GM18499 (cell line): ENCODE results near the gene NOVA1.

Experiments used
- ATAC-seq: cut with Tn5 transposase; IDR thresholded peaks from one replicate; pipeline ENCODE4 v1.9.1; 2021; ENCODE audit warnings: moderate number of reproducible peaks; ENCODE audit not compliant: insufficient read depth, unreplicated experiment

NOVA1 gene

DNA sequence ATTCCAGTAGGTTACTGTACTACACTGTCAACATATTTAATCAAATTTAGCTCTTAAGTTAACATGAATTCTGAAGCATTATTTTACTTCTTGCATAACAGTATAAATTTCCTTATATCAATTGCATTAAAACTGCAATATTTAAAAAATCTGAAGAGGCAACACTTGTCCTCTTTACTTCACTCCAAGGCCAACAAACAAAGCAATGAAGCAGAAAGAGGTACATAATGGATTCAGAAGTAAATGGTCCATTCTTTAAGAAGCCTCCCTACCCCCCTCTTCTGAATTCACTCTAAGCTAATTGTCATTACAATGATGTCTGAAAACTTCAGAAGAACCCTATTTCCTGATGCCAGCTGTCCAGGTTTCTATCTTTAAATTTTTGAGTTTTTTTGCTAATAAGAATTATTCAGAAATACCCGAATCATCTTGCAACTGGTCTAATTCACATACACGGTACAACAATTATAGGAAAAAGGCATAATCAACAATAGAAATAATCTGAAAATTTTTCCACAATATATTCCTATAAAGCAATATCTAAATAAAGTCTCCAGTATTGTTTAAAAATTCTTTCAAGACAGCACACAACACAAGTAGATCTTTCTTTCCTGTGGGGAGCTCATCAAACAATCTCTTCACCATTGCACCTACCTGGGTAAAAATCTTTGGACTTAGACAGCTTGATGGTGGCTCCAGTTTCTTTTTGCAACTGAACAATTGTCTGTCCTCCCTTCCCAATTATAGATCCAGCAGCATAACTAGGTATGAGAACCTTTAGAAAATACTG, 2.9 kb downstream of the NOVA1 start:
- no peak for ATAC-seq

DNA sequence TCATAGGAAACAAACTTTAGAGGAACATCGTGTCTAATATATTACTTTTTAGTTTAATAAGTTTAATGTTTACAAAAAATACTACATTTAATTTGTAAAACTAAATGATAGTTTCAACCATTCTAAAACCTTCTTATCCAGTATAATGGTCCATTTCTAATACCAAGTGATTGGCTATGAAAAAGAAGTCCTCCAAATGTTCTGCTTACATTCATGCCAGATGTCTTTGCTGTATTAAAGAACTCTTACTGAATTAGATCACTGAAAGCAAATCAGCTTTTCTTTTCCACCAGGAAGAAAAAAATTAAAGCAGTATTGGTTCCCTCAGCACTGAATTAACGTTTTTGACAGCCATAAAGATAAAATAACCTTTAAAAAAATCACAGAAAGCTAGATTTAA, 3.7 kb downstream of the NOVA1 start:
- no peak for ATAC-seq

DNA sequence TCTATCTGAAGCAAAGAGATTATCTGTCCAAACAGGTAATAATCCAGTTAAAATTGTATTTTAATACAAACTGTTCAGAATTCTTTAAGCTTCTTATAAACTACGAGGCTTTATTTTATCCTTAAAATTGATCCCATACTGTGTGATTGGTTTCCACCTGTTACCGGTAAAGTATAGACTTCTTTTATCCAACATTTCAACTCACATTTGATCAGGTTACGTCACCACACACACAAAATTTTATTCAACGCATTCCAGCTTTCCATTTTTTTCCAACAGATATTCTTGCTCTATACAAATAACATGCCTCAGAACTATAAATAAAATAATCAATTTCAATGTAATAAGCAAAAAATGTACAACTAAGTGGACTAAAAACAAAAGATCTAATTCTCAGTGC, 4.5 kb downstream of the NOVA1 start:
- no peak for ATAC-seq

DNA sequence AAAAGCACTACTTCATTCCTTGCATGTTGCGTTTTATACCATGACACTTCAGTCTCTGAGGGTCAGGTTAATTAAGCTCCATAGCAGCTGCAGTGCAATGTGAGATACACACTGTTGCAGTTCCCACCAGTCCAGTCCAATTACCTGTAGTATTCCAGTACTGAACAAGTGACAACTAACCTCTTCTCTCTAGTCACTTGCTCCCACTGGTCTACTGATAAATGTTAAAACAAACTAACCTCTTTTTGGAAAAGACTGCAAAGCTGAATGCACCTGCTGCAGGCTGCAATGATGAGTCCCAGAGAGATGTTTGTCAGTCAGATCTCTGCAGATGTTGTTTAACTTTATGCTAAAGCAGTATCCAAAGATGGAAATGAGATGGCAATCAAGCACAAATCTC, 7.9 kb downstream of the NOVA1 start:
- no peak for ATAC-seq

DNA sequence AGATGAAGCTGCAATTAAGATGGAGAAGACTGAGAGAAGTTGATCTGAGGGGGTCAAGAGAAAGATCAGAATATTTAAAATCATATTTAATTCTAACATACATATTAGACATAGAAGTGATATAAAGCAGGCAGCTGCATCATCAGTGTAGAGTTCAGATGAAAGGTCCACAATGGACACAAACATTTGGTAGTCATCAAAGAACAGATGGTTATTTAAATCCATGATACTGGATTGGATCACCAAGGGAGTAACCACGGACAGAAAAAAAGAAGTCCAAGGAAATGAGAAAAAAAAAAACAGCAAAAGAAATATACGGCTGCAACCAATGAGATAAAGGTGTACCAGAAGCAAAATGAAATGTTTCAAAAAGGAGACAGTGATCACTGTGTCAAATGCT, 20.1 kb downstream of the NOVA1 start:
- no peak for ATAC-seq

DNA sequence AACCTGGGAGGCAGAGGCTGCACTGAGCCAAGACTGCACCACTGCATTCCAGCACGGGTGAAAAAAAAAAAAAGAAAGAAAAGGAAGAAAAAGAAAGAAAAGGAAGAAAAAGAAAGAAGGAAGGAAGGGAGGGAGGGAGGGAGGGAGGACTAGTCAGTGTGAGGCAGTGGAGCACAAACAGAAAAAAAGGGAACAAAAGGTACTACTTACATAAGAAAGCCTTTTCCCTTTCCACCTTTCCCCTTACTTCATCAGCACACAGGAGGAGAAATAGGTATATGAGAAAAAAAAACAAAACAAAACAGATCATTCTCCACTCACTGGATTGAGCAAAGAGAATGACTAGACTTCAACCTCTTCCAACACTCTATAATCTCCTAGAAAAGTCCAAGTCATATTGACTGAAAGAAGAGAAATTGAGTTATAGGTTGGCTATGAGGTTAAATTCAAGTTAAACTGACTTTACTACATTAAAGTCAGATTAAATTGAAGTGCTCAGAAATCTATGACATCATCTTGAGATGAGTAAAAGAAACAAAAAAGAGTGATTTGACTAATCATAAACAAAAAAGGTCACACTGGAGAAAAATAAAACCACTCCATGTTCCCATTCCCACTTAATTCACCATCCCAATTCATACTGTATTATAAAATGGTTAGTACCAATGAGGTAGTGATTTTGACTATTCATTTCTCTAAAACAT, 43.6 kb downstream of the NOVA1 start:
- ATAC-seq, result no peak

DNA sequence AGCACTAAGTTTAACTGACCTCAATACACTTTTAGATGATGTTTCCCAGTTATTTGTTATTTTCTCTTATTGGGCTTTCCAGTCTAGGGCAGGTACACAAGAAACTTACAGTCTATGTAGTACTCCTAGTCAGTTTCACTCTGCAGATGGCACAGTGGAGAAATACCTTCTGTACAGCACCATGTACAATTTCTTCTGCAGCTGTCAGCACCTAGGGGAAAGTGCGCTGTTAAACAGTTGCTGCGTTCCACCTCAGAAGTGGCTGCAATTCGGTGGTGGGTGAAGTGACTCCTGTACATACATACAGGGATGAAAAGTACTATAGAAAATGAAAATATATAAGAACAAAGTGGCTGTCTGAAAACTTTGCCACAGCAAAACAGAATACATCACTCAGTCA, 48.3 kb downstream of the NOVA1 start:
- ATAC-seq, result no peak

DNA sequence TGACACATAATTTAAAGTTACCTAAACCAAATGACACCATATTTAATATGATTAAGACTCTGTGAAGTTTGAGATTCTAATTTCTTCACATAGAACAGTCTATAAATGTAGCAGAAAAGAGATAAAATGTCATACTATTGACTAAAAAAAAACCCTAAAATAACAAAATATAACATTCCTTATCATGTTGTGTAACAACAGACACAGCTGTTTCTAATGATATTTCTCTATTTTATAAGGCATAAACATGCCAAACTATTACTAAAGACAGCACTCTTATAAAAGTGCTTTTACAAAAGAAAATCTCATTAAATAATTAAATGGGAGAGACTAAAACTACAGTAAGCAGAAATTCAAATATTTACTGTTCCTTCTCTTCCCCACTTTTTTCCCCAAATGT, 49.4 kb downstream of the NOVA1 start:
- no peak for ATAC-seq

DNA sequence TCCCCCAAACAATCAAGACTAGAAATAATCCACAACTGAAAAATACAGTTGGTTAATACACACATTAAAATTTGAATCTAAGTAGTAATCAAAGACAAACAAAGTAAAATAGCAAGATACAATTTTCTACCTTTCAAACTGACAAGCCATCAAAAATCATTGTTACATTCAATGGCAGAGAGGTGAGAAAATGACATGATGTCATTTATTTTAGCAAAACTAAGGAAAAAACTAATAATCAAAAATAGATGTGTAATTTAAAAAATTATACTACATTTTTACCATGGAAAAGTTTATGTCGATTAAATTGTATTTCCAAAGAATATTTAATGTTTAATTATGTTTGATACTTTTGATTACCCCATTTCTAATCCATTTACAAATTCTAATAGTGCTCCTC, 59.7 kb downstream of the NOVA1 start:
- ATAC-seq, result no peak

DNA sequence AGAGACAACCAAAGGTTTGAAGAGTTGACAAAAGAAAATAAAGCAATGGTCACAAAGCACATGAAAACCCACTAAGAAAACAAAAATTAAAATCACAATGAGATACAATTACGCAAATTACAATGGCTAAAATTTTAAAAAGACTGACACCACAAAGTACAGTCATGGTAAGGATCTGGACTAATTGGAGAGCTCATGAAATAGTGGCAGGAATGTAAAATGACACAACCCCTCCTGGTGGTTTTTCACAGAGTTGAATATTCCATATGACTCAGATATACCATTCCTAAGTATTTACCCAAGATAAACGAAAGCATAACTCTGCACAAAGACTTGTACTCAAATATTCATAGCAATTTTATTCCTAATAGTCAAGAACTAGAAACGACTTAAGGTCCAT, 65.9 kb downstream of the NOVA1 start:
- ATAC-seq, result no peak

DNA sequence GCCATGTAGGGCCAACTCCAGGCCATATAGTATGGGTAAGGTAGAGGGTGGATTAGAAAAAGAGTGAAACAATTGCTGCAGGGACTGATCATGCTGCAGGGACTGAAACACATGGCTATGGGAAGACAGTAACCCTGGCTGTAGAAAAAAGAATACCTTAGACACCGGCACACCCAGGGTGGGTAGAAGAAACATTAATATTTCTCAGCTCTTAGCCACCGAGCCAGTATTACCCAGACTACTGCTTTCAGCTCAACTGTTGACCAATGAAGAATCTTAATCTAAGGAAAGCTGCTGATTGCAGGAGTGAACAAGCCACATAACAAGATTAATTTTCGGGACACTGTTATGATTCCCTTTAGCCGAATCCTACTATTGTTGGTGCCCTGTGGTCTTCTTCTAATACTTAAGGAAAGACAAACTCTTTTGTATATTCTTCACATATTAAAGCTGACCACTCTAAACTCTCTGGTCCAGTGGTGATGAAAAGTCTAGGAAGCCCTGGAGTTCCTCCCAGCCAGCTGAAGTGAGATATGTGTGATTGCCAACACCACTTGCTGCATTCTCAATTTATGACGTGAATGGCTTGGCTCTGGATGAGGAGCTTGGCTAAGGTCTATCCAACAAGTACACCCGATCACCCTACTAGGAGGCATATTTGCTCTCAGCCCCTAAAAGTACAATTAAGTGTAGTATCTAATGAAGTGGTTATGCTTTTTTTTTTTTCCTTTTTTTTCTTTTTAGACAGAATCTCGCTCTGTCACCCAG, 69.2 kb downstream of the NOVA1 start:
- no peak for ATAC-seq

DNA sequence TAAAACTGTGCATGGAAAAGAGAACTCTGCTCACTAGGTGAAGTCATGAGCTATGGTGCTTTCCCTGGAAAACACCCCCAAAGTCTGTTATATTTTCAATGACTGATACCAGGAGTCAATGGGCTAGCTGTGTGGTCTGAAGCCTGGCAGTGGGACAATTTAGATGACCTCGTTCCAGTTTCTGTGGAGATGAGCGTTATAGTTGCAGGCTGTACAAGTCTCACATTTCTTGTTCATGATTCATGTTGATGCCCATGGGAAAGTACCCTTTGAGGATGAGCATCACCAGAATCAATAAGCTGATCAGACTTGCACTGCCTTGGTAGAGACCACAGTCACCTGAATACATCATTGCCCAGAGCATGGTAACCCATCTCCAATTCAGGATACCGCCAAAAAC, 70.7 kb downstream of the NOVA1 start:
- ATAC-seq, result no peak

DNA sequence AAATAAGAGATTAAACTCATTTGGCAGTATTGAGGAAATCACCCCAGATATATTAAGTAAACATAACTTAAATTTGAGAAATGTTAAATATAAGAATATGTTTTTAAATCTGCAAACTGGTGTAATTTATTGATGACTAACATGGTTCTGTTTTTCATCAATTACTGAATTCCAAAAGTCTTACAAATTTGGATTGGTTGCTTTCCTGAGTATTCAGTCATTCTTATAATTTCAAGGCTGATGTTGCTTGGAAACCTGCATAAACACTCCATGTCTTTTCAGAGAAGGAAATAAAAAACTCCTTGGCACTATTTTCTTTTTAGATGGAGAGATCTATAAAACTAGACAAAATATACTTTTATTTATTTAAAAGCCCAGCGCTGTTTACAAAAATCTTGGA, 71.7 kb downstream of the NOVA1 start:
- ATAC-seq, result no peak

DNA sequence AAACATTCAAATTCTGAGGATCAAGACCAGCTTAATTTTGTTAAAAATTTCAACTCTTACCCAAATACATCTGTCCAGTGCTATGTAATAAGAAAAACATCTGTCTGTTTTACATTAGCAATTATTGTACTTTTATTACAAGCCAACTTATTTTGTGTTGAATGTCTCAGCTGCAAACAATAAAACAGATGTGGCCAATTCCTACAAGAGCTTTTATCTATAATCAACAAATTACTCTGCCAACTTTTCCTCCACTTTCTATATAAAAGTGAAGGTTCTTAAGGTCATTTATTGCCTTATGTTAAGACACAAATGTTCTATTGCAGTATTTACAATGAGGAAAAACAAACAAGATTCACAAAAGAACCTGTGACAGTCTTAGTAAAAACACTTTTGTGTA, 72.7 kb downstream of the NOVA1 start:
- no peak for ATAC-seq

DNA sequence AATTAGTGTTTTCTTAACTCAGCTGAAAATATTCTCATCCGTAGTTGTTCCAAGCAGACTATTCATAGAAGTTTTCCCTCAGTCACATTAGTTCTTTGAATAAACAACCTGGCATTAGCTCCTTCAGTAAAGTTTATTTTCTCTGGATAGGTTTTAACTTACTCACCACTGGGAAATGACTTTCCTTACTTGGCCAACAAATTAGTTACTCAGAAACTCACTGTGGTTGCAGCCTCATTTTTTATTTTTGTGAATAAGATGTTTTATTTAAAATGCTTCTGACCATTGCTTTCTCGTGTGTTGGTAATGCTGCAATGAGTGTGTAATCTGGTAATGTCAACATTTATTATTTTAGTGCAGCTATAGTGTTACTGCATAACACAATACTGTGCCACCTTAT, 74.9 kb downstream of the NOVA1 start:
- no peak for ATAC-seq

DNA sequence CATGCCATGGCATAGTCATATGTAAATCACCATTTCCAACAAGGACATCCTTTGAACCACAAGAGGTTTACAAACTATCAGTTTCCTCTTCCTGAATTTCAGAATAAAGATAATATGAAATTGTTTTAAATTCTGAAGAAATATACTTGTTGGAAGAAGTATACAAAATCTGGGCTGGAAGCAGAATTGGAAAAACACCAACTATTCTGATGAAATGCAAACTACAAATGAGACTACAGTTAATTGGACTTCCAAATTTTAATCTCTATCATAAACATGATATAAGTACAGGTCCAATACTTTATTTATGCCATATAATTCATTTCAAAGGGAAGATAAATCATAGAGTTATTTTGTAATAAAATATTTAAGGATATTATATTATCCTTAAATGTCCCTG, 80.1 kb downstream of the NOVA1 start:
- no peak for ATAC-seq

DNA sequence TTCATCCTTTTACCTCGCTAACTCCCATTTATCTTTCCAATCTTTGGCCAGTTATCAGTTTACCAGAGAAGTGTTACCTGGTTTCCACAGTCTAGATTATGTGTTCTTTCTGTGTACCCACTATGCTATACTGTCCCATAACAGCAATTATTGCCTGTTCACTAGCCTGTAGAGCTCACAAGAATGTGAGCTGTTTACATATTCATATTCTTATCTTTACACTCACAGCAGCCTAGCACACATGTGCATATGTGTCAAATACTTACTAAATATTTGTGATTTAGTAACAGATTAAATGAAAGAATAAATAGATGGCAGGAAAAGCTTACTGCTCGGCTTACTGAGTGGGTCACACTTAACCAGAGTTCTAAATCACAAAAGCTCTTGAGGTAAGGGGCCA, 97.8 kb downstream of the NOVA1 start:
- ATAC-seq, result no peak

DNA sequence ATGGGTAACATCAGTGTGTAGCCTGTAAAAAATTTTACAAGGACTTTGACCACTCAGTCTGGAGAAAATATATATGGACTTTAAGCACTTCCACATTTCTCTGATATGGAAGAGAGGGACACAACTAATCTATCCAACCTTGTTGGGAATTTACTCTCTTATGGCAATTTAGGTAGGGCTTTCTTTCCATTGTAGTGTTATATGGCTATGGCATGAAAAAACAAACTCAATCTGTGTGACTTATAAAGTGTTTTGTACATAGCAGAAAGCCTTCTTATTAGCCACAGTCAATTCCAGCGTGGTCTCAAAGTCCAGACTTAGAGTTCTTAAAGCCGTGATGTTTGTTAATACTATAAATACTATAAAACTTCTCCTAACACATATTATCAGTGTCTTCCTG, 98.3 kb downstream of the NOVA1 start:
- ATAC-seq, result no peak

DNA sequence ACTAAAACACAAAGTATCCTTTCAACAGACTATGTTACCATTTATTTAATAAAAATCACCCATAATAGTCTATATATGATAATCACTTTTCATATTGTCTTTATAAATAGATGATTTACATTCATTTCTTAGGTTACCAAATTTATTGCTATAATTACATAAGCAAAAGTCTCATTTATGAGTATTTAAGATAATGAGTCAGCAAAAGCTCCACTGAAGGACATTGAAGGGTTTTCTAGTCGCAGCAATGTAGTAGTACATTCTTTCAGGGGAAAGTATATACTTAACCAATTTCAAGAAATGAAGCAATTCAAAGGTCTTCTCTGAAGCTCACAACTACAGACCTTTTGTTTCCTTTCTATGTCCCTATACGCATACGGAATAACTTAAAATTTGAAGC, 110.9 kb downstream of the NOVA1 start:
- ATAC-seq, result no peak

DNA sequence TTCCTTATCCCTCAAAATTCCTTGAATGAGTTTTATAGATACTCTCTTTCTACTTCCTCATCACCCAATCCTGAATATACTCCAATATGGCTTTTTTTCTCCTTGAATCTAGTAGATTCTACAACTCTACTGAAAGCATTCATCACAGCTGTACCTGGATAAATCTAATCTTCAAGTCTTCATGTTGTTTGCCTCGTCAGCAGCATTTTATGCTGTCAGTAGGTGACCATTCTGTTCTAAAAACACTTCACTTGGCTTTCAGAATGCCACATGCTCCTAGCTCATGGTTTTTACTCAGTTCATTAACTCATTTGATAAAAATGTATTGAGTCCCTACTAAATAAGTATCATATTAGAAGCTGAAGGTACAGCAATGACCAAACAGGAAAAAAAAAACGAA, 113.3 kb downstream of the NOVA1 start:
- ATAC-seq, result no peak

DNA sequence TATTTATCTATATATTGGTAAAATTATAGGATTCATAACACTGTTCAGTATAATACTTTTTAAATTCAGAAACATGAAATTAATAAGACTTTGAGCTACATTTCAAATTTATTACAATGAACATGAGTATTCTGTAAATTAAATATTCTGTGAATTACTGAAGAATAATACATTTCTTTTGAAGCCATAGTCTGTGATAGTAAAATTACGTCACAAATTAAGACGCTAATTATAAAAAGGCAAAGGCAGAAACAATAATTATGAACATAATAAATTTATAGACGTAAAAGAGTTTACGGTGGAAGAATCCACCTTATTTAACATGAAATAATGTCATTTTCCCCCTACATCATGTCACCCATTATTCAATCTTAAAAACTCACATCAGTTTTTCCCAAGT, 118.9 kb downstream of the NOVA1 start:
- ATAC-seq, result no peak
